Adipose tissue (tissue), 3 donors: ENCODE measurements around the gene SOX18. TPM values are rescaled to one million over a fixed set of nuclear protein-coding genes. Genes with fewer than 3 reads are reported as not detected.
"Not testable (repeated sequence)": the region's sequence is repeated elsewhere in the genome, so short reads cannot be mapped to it uniquely, and the experiment has no call there.

Experiments
- H3K27ac ChIP-seq: one replicate; pipeline ENCODE4 v1.5.1; 2013; ENCODE audit warnings: low read depth, low read length
- WGBS, 3 donors: extraction: QIAGEN DNeasy Blood & Tissue Kit; methylation state at CpG; one replicate each; pipeline ENCODE4 v1.1.7; 2013; 5-methylcytosine and 5-hydroxymethylcytosine counted together
- polyA plus RNA-seq, 3 donors: library from polyadenylated mRNA; stranded (reverse); fragments of 200-250 nt; gene quantifications; one replicate each; pipeline ENCODE4 v1.2.3, GENCODE V29; 2013
- donor health status: healthy with polysubstance abuse.
- donor health status: Bipolar disorder and iron deficiency.
- donor health status: healthy.

The SOX18 gene
- polyA plus RNA-seq, 3 donors, result 8.1 to 53.5 (median 33.4) TPM

DNA sequence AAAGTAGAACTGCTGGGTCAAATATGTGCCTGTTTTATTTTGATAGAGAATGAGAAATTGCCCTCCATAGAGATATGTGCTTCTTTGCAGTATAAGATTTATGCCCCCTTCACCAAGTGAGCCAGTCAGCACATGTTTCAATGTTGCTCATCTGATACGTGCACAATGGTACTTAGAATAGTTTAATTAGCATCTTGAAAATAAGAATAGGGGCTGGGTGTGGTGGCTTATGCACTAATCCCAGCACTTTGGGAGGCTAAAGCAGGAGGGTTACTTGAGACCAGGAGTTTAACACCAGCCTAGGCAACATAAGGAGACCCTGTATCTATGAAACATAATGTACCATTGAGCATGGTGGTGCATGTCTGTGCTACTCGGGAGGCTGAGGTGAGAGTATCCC is 33.8 kb downstream of the SOX18 start:
- WGBS, 3 donors, result 80 to 83% (median 82%) methylated on average over 2 of the region's 2 CpGs
- H3K27ac ChIP-seq, result no peak overlapping the region

DNA sequence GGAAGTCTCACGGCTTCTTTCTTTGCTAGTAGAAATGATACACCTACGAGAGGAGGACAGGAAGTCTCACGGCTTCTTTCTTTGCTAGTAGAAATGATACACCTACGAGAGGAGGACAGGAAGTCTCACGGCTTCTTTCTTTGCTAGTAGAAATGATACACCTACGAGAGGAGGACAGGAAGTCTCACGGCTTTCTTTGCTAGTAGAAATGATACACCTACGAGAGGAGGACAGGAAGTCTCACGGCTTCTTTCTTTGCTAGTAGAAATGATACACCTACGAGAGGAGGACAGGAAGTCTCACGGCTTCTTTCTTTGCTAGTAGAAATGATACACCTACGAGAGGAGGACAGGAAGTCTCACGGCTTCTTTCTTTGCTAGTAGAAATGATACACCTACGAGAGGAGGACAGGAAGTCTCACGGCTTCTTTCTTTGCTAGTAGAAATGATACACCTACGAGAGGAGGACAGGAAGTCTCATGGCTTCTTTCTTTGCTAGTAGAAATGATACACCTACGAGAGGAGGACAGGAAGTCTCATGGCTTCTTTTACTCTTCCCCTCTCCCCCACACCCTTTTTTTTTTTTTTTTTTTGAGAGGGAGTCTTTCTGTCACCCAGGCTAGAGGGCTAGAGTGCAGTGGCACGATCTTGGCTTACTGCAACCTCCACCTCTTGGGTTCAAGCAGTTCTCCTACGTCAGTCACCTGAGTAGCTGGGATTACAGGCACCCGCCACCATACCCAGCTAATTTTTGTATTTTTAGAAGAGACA is 36.9 kb downstream of the SOX18 start:
- not testable (repeated sequence) for H3K27ac ChIP-seq
- 85 to 94% (median 90%) methylated on average over 9 to 11 of the region's 20 CpGs for WGBS, 3 donors

DNA sequence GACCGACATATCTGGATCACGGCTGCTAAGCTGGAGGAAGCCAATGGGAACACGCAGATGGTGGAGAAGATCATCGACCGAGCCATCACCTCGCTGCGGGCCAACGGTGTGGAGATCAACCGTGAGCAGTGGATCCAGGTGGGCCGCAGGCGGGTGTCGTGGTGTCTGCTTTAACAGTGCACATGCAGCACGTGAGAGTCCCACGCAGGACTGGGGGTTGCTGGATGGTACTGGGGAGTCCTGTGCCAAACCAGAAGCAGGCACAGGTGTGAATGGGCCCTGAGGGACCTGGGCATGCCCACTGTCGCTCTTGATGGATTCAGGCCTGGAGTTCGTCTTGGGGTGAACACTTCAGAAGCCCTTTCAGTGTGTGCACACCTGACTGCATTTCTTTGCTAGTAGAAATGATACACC is 38.1 kb downstream of the SOX18 start:
- no peak overlapping the region for H3K27ac ChIP-seq
- WGBS, 3 donors, result 95 to 97% (median 97%) methylated on average over 16 of the region's 16 CpGs

DNA sequence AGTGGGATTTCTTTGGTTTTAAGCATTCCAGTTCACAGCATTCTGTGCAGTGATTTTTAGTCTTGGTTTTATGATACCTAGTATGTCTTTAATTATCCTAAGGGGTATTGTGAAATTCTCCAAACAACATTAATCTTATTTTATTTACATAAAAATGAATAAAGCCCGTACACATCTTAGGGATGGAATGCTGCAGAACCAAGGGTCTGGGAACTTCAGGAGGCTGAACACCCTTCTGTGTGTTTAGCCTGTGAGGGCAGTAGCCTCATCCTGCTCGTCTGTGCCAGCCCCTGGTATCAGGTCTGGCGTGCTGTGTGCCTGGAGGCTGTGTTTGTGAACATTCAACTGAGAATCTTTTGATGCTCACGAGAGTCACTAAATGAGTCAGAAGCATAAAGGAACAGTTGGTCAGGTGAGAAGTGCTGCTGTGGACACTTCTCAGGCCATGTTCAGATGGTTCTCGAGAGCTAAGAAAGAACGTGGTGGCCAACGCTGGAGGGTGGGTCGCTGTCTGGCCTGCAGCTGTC is 38.7 kb downstream of the SOX18 start:
- WGBS, 3 donors, result 79 to 92% (median 90%) methylated on average over 8 of the region's 8 CpGs
- H3K27ac ChIP-seq, result no peak overlapping the region

DNA sequence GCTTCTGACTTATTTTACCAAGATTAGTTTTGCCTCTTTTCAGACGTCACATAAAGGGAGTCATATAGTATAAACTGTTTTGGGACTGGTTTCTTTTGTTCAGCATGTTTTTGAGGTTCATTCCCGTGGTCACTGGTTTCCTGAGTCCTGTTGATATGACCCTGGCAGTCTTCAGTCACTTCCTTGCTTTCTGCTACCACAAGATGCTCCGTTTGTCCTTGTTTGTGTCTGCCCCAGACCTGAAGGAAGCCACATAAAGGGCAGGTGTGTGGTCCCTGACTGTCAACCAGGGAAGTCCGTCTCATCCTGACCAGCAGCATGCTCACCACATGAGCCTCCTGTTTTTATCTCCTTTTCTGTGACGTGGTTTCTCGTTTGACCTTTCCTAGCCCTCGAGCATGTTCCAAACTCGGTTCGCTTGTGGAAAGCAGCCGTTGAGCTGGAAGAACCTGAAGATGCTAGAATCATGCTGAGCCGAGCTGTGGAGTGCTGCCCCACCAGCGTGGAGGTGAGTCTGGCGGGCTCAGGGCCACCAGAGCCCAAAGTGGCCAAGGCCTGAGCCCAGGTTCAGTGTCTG is 39.5 kb downstream of the SOX18 start:
- 86 to 92% (median 89%) methylated on average over 13 of the region's 13 CpGs for WGBS, 3 donors
- no peak overlapping the region for H3K27ac ChIP-seq

DNA sequence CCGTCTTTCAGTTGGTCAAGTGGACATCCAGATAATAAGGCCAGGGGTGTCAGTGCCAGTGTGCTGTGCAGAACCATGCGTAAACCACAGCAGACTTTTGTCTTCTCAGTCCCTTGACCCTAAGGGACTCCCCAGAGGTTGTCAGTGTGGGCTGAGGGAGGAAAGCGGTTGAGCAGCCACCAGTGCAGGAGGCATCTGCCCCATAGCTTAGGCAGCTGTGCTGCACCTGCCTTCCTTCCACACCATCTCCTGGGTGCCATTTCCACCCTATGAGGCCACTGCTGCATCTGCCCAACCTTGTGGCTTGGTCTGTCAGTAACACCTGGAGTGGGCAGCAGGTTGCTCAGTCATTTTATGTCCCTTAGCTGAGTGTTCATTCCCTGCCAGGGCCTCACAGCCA is 42.5 kb downstream of the SOX18 start:
- 84 to 98% (median 92%) methylated on average over 3 of the region's 3 CpGs for WGBS, 3 donors
- H3K27ac ChIP-seq, result no peak overlapping the region

DNA sequence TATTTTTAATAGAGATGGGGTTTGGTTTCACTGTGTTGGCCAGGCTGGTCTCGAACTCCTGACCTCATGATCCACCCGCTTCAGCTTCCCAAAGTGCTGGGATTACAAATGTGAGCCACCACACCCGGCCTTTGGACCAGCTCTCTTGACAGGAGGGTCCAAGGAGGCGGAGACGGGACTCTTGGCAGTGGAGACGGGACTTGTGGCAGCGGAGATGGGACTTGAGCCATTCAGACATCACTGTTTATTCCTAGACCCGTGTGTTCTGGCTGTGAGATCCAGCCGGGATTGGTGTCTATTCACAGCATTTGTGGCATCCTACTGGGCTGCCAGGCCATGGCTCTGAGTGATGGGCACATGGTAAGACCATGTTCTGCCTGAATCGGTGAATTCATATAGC is 42.9 kb downstream of the SOX18 start:
- no peak overlapping the region for H3K27ac ChIP-seq
- 78 to 84% (median 81%) methylated on average over 10 of the region's 10 CpGs for WGBS, 3 donors

DNA sequence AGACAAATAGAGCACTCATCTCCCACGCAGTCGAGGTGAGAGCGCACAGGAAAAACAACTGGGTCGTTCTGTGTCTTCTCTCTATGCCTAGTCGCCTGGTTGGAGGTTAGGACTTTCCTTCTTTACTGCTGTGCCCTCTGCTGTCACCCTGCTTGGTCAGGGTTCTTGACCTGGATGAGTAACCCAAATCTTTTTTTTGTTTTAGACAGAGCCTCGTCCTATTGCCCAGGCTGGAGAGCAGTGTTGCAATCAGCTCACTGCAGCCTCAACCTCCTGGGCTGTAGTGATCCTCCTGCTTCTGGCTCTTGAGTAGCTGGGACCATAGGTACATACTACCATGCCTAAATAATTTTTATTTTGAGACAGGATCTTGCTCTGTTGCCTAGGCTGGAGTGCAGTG is 44.0 kb downstream of the SOX18 start:
- WGBS, 3 donors, result 79 to 81% (median 79%) methylated on average over 6 of the region's 6 CpGs

DNA sequence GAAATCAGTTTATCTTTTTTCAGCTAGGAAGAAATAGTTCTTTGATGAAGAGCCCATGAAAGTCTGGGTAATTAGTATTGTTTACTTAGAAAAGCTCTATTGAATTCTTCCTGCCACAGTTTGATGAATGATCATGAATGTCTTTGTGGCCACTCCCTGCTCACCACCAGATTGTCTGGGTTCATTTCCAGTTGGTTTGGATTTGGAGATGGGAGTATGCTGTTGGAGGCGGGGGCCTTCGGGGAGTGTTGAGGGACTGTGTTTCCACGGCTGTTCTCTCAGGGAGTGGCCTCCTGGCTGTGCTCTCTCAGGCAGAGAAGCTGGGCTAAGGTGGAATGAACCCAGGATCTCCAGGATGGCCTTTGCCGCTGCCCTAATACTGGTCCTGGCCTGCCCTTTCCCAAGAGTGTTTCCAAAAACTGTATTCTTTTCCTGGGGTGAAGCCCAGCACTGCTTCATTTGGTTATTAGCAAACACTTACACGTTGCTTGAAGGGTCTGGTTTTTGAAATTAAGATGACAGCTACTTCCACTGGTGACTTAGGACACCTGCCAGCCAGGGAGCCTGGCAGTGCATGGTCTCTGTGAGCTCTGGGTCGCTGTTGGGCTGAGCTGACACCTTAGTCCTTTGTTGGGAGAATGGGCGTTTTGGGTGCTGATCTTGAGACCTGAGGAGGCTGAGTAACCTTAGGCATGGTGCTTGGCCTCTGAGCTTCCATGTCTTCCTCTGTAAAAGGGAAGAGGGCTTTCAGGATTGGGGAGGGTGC is 45.3 kb downstream of the SOX18 start:
- WGBS, 3 donors, result 74 to 78% (median 78%) methylated on average over 7 of the region's 7 CpGs

More for the DNA sequence above, 44.0 kb downstream of the SOX18 start:
- H3K27ac ChIP-seq, result no peak overlapping the region

DNA sequence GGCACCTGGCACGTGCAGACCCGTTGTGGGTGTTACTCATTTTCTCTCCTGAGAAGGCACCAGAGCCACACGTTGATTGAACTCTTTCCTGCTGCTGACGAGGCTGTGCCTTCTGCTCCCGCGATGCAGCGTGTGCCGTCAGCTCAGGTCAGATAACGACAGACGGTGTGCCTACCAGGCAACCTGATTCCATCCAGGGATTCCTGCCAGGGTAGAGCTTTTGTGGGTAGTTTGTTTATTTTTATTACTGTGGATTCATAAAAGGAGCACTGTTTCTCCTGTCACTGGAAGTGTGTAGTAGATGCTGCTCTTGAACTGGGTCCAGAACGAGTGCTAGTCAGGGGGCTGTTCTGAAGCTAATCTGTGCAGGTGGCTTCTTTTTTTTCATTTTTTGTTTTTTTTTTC is 47.8 kb downstream of the SOX18 start:
- no peak overlapping the region for H3K27ac ChIP-seq
- WGBS, 3 donors, result 59 to 83% (median 76%) methylated on average over 11 of the region's 11 CpGs

More for the DNA sequence above, 45.3 kb downstream of the SOX18 start:
- H3K27ac ChIP-seq, result no peak overlapping the region

DNA sequence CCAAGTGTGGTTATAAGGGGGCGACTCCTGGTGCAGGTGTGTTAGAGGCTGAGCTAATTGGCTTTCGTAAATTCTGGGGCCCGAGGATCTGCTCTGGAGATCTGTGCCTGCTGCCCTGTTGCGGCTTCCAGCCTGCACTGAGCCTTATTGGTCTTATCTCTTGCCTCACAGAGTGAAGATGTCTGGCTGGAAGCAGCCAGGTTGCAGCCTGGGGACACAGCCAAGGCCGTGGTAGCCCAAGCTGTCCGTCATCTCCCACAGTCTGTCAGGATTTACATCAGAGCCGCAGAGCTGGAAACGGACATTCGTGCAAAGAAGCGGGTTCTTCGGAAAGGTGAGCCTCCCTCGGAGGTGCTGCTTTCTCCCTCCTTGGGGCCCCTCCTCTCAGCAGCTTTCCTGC is 48.5 kb downstream of the SOX18 start:
- no peak overlapping the region for H3K27ac ChIP-seq

More for the DNA sequence above, 48.5 kb downstream of the SOX18 start:
- 87 to 94% (median 90%) methylated on average over 11 to 12 of the region's 12 CpGs for WGBS, 3 donors

Other genes starting within 250 kb of the SOX18 start
- gene ZBTB46, start 218.4 kb downstream of the SOX18 start, polyA plus RNA-seq, result 1 to 10 TPM; 1.8 to 8.2 (median 6.1) TPM
- 1 to 10 TPM in 1 of 3 donors, under 1 TPM in 1, not detected in 1; 0.72 to 1.2 TPM for gene ABHD16B, start 188.1 kb downstream of the SOX18 start, polyA plus RNA-seq
- gene TPD52L2, start 184.4 kb downstream of the SOX18 start, polyA plus RNA-seq, result 100 to 1,000 TPM in 1 of 3 donors, 10 to 100 TPM in 2; 34.8 to 109 (median 88.8) TPM
- 10 to 100 TPM; 19.0 to 22.9 (median 21.1) TPM for gene DNAJC5, start 154.5 kb downstream of the SOX18 start, polyA plus RNA-seq
- gene UCKL1, start 93.2 kb downstream of the SOX18 start, polyA plus RNA-seq, result 10 to 100 TPM; 28.9 to 44.6 (median 33.1) TPM
- 10 to 100 TPM in 1 of 3 donors, 1 to 10 TPM in 2; 7.4 to 10.2 (median 9.1) TPM for gene ZNF512B, start 79.7 kb downstream of the SOX18 start, polyA plus RNA-seq
- 1 to 10 TPM; 2.0 to 2.7 (median 2.6) TPM for gene SAMD10, start 70.0 kb downstream of the SOX18 start, polyA plus RNA-seq
- 10 to 100 TPM; 28.9 to 37.2 (median 34.1) TPM for gene PRPF6, start 68.5 kb downstream of the SOX18 start, polyA plus RNA-seq
- under 1 TPM; 0.56 to 0.58 (median 0.56) TPM for gene C20orf204, start 13.5 kb downstream of the SOX18 start, polyA plus RNA-seq
- 10 to 100 TPM; 17.2 to 48.5 (median 35.4) TPM for gene TCEA2, start 13.6 kb upstream of the SOX18 start, polyA plus RNA-seq
- 10 to 100 TPM in 2 of 3 donors, 1 to 10 TPM in 1; 4.9 to 19.9 (median 19.2) TPM for gene RGS19, start 29.9 kb upstream of the SOX18 start, polyA plus RNA-seq
- 1 to 10 TPM in 2 of 3 donors, under 1 TPM in 1; 0.45 to 1.2 (median 1.1) TPM for gene OPRL1, start 30.4 kb upstream of the SOX18 start, polyA plus RNA-seq
- gene LKAAEAR1, start 34.8 kb upstream of the SOX18 start, polyA plus RNA-seq, result under 1 TPM in 2 of 3 donors, not detected in 1; 0.27 to 0.64 TPM
- not detected for gene NPBWR2, start 57.9 kb upstream of the SOX18 start, polyA plus RNA-seq
- under 1 TPM in 1 of 3 donors, not detected in 2; 0.25 TPM for gene MYT1, start 114.8 kb upstream of the SOX18 start, polyA plus RNA-seq
- gene PCMTD2, start 206.1 kb upstream of the SOX18 start, polyA plus RNA-seq, result 10 to 100 TPM; 17.5 to 29.0 (median 21.1) TPM